Heart right ventricle (tissue), 16 donors: ENCODE data around the gene RFX7. TPM values are rescaled to one million over a fixed set of nuclear protein-coding genes. Genes with fewer than 3 reads are reported as not detected.

Experiments used
- ATAC-seq, 8 donors: fragments of 200-7000 bp; cut with Tn5 transposase; one replicate each; pipeline ENCODE4 v1.9.1; 2020; ENCODE audit warnings: mild to moderate bottlenecking in 8 of 8, moderate library complexity in 8 of 8, moderate number of reproducible peaks in 1 of 8
- DNase-seq, 2 donors: peaks; one replicate each; pipeline ENCODE4 v3.0.0-alpha.2; 2020
- H3K27ac ChIP-seq, 10 donors: fragments of 200-600 bp; sonication (generic) in 2 of 10; one replicate each; pipeline versions ENCODE4 v1.5.0 to v1.8.0; 2020 to 2022; ENCODE audit warnings: mild to moderate bottlenecking in 3 of 10
- H3K27me3 ChIP-seq, 7 donors: fragments of 200-600 bp; one replicate each; pipeline ENCODE4 v1.8.0; 2021 to 2022; ENCODE audit warnings: mild to moderate bottlenecking in 2 of 7
- H3K36me3 ChIP-seq, 9 donors: fragments of 200-600 bp; sonication (generic) in 1 of 9; one replicate each; pipeline versions ENCODE4 v1.5.0 to v1.8.0; 2020 to 2022; ENCODE audit warnings: mild to moderate bottlenecking in 2 of 9
- H3K4me1 ChIP-seq, 9 donors: fragments of 200-600 bp; sonication (generic) in 1 of 9; one replicate each; pipeline versions ENCODE4 v1.5.0 to v1.8.0; 2020 to 2022; ENCODE audit warnings: mild to moderate bottlenecking in 4 of 9
- H3K4me3 ChIP-seq, 10 donors: fragments of 200-600 bp; sonication (generic) in 2 of 10; one replicate each; pipeline versions ENCODE4 v1.5.0 to v1.8.0; 2020 to 2022; ENCODE audit warnings: mild to moderate bottlenecking in 7 of 10, moderate library complexity in 2 of 10
- H3K9me3 ChIP-seq, 11 donors: fragments of 200-600 bp in 10 of 11; sonication (generic) in 2 of 11; one replicate each; pipeline versions ENCODE4 v1.5.0 to v1.8.0; 2013 to 2022; ENCODE audit warnings: mild to moderate bottlenecking in 2 of 11, control low read depth in 1 of 11, moderate library complexity in 1 of 11
- CTCF ChIP-seq, 9 donors: fragments of 200-600 bp; sonication (generic) in 2 of 9; IDR thresholded peaks; one replicate each; pipeline versions ENCODE4 v1.5.0 to v1.8.0; 2021 to 2022; ENCODE audit warnings: antibody characterized with exemption in 9 of 9, mild to moderate bottlenecking in 5 of 9, moderate library complexity in 1 of 9
- WGBS, 2 donors: extraction: QIAGEN DNeasy Blood & Tissue Kit; methylation state at CpG; one replicate each; pipeline ENCODE4 v1.1.7; 2013; ENCODE audit warnings: inconsistent platforms in 1 of 2; 5-methylcytosine and 5-hydroxymethylcytosine counted together
- intact Hi-C, 10 donors: fragments of 100-400 bp; cut with DNase I; formaldehyde crosslinking; loops; one replicate each; pipeline versions ENCODE4 v1.11.1 to v1.14.2; 2022
- polyA plus RNA-seq, 2 donors: library from polyadenylated mRNA; stranded (reverse); fragments of 200-250 nt; gene quantifications; one replicate each; pipeline ENCODE4 v1.2.3, GENCODE V29; 2013
- total RNA-seq, 10 donors: library from RNA; stranded (reverse); fragmentation: NEBNext Ultra II Directional in 3 of 10; extraction: Animal tissue kit (Norgen Biotek cat#: 25700) in 3 of 10; gene quantifications; one replicate each; pipeline versions ENCODE4 v1.2.1 to v1.2.4, GENCODE V29; 2021 to 2023
- donor health status: Arrhythmogenic right ventricular cardiomyopathy.
- donor health status: ischemic (EF 13 %, LVEDD 7.1; RV severe dilation, severe dysfunction).
- donor health status: healthy with polysubstance abuse.
- donor health status: DM: no; HTN: yes; CAD: no.
- donor health status: DM: no; HTN: no; CAD: no.
- donor health status: ischemic (EF 25% LVEDD 6.9; RV normal size, moderate dysfunction).
- donor health status: ischemic (EF 25% LVEDD 5.7; RV mildly dilated, moderate dysfunction).
- donor health status: healthy.
- donor health status: DM: yes; HTN: yes; CAD: no.
- donor health status: Ischemic cardiomyopathy.
- donor health status: ischemic (EF 35%, LVEDD 5.7; RV mildly dilated, moderate dysfunction).
- donor health status: nonischemic (EF 11% LVEDD 7.7; RV severe dilation, severe dysfunction).
- donor health status: DM: yes; HTN: yes; CAD: no.
- donor health status: PGD.
- donor health status: ischemic (EF 29% LVEDD 5.4; RV normal size, mild dysfunction).
- donor health status: nonischemic (EF 23%, LVEDD 6.1; RV moderate dilation, normal function).

The RFX7 gene
- total and polyA plus RNA-seq, 12 donors: 0.83 to 14.2 (median 8.1) TPM

GRCh38 chr15:56124391-56124790, 119.3 kb downstream of the RFX7 start:
- WGBS, 2 donors: 91 to 98% methylated on average over 4 of the region's 4 CpGs
- no peaks in the 10 kb centered on the region for H3K27me3 ChIP-seq
- intact Hi-C loops: no loop called here
- DNase-seq (no peak), ATAC-seq (no peak)
- H3K4me3 ChIP-seq: no peak overlapping the region
- peaks cover 0 to 29% (median 0%) of the 10 kb centered on the region in 9 donors for H3K36me3 ChIP-seq
- no peak for TF ChIP-seq CTCF (IDR thresholded peaks at IDR 0.05)
- H3K27ac ChIP-seq: no peak overlapping the region
- no peaks in the 10 kb centered on the region for H3K4me1 ChIP-seq
- H3K9me3 ChIP-seq: peaks cover 0 to 70% (median 24%) of the 10 kb centered on the region in 11 donors

GRCh38 chr15:56105855-56106254, 137.8 kb downstream of the RFX7 start:
- TF ChIP-seq CTCF (IDR thresholded peaks at IDR 0.05): no peak
- H3K4me3 ChIP-seq: no peak overlapping the region
- H3K4me1 ChIP-seq: peaks cover 0 to 34% (median 10%) of the 10 kb centered on the region in 9 donors
- DNase-seq (no peak), ATAC-seq (no peak)
- peaks cover 0 to 12% (median 0%) of the 10 kb centered on the region in 9 donors for H3K36me3 ChIP-seq
- no peaks in the 10 kb centered on the region for H3K27me3 ChIP-seq
- WGBS, 2 donors: 60 to 75% methylated on average over 1 of the region's 1 CpG
- no peaks in the 10 kb centered on the region for H3K9me3 ChIP-seq
- no peak overlapping the region for H3K27ac ChIP-seq
- intact Hi-C loops: loop anchor here in 1 of 10 donors (10.0 kb wide), 1 partner anchor 139 kb away; the partner anchor contains the start of gene RFX7

- no peak for TF ChIP-seq CTCF (IDR thresholded peaks at IDR 0.05)
- intact Hi-C loops: loop anchor here in 2 of 10 donors (5.0 to 10.0 kb wide), 2 partner anchors 140 to 142 kb away; partner anchors contain the start of gene RFX7 (in 2 of the 2)
- Histone ChIP-seq H3K4me1 (peaks cover 0 to 32% (median 10%) of the 10 kb centered on the region in 9 donors), H3K9me3 (no peaks in the 10 kb centered on the region), H3K27ac (peak overlapping the region in 6 of 10 donors; percentile 2 to 63 (median 46)), H3K36me3 (peaks cover 0 to 33% (median 0%) of the 10 kb centered on the region in 9 donors), H3K27me3 (no peaks in the 10 kb centered on the region), H3K4me3 (no peak overlapping the region)
- 50 to 54% methylated on average over 3 of the region's 3 CpGs for WGBS, 2 donors
- DNase-seq (peak in 1 of 2 donors; percentile 43), ATAC-seq (peak in 7 of 8 donors; percentile 61 to 95 (median 93))
Measured at GRCh38 chr15:56102441-56102840, 141.2 kb downstream of the RFX7 start.

DNA sequence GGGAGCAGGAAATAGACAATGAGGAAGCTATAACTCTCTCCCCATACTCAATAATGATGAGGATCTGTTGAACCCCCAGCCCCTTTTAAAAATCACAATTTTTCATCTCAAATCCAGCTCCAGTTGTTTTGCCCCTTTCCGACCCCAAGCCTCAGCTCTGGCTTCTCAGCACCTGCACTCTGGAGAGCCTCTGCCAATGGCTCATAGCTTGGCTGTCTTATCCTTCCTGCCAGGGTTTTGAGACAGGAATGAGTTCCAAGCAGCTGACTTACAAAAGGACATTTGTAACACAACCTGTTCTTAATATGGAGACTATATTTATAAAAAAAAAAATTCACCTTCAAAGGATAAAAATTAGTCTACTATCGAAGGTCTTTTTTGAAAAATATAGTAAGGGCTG, 144.4 kb downstream of the RFX7 start:
- Histone ChIP-seq H3K27ac (peak overlapping the region in 3 of 10 donors; percentile 4 to 37 (median 11)), H3K4me1 (peaks cover 0 to 31% (median 10%) of the 10 kb centered on the region in 9 donors), H3K36me3 (peaks cover 0 to 64% (median 19%) of the 10 kb centered on the region in 9 donors), H3K27me3 (no peaks in the 10 kb centered on the region), H3K4me3 (no peak overlapping the region), H3K9me3 (no peaks in the 10 kb centered on the region)
- ATAC-seq: peak in 6 of 8 donors; percentile 51 to 67 (median 58)
- TF ChIP-seq CTCF (IDR thresholded peaks at IDR 0.05): no peak
- no peak for DNase-seq
- intact Hi-C loops: loop anchor here in 1 of 10 donors (10.0 kb wide), 1 partner anchor 145 kb away; the partner anchor contains the start of gene RFX7
- 49 to 71% methylated on average over 2 of the region's 2 CpGs for WGBS, 2 donors
